ENCODE measurements around the gene PGAM2. TPM values are rescaled to one million over a fixed set of nuclear protein-coding genes. Genes with fewer than 3 reads are reported as not detected.

PGAM2 gene
- polyA plus RNA-seq, 3 donors = 0.13 TPM; not detected in 2

GRCh38 chr7:44095781-44096180 is 30.4 kb upstream of the PGAM2 start:
- Histone ChIP-seq H3K9me3 (replicated peaks in 1 of 2; ENCODE audit: control insufficient read depth in 1 of 2, insufficient read depth in 1 of 2, low read length in 2 of 2) (no peaks in the 10 kb centered on the region), H4K20me1 (ENCODE audit: insufficient read depth, low read length) (no peaks in the 10 kb centered on the region), H3K79me2 (ENCODE audit: insufficient read depth, low read length) (no peaks in the 10 kb centered on the region), H3K9ac (ENCODE audit: insufficient read depth, low read length, poor library complexity, severe bottlenecking) (no peak overlapping the region), H3K4me2 (replicated peaks; ENCODE audit: extremely low read depth, low read length, poor library complexity, severe bottlenecking) (no peak overlapping the region), H3K36me3 (replicated peaks in 1 of 2; ENCODE audit: control insufficient read depth in 1 of 2, insufficient read depth in 2 of 2, low read length in 2 of 2) (no peaks in the 10 kb centered on the region), H2AFZ (ENCODE audit: insufficient read depth, low read depth, low read length, poor library complexity, severe bottlenecking) (no peak overlapping the region), H3K27me3 (ENCODE audit: control insufficient read depth in 2 of 2, insufficient read depth in 2 of 2, low read length in 2 of 2) (no peaks in the 10 kb centered on the region), H3K4me3 (replicated peaks in 1 of 3; ENCODE audit: low read depth in 2 of 3, low read length in 3 of 3) (no peak overlapping the region), H3K27ac (ENCODE audit: low read depth in 1 of 2, low read length in 2 of 2) (no peak overlapping the region), H3K4me1 (ENCODE audit: control insufficient read depth in 1 of 2, insufficient read depth in 2 of 2, low read length in 2 of 2) (no peaks in the 10 kb centered on the region)
- Mint-ChIP-seq H3K9me3 (peaks cover 0 to 6% (median 0%) of the 10 kb centered on the region in 7 donors), H3K4me1 (peaks cover 11% of the 10 kb centered on the region), H3K27ac (no peak overlapping the region), H3K27me3 (ENCODE audit: low read depth in 3 of 3) (peaks cover 2 to 5% (median 3%) of the 10 kb centered on the region in 3 donors), H3K4me3 (no peak overlapping the region), H3K36me3 (no peaks in the 10 kb centered on the region)
- DNase-seq = no peak
- 94% methylated on average over 2 of the region's 3 CpGs for WGBS (ENCODE audit: insufficient coverage)
- intact Hi-C loops (cut with micrococcal nuclease) = no loop called here
- TF ChIP-seq CTCF (IDR thresholded peaks at IDR 0.05) = no peak

GRCh38 chr7:44094883-44095592 is 29.7 kb upstream of the PGAM2 start:
- Histone ChIP-seq H4K20me1 (ENCODE audit: insufficient read depth, low read length) (no peaks in the 10 kb centered on the region), H3K4me3 (replicated peaks in 1 of 3; ENCODE audit: low read depth in 2 of 3, low read length in 3 of 3) (no peak overlapping the region), H3K36me3 (replicated peaks in 1 of 2; ENCODE audit: control insufficient read depth in 1 of 2, insufficient read depth in 2 of 2, low read length in 2 of 2) (no peaks in the 10 kb centered on the region), H3K4me1 (ENCODE audit: control insufficient read depth in 1 of 2, insufficient read depth in 2 of 2, low read length in 2 of 2) (no peaks in the 10 kb centered on the region), H3K79me2 (ENCODE audit: insufficient read depth, low read length) (no peaks in the 10 kb centered on the region), H3K4me2 (replicated peaks; ENCODE audit: extremely low read depth, low read length, poor library complexity, severe bottlenecking) (no peak overlapping the region), H3K9me3 (replicated peaks in 1 of 2; ENCODE audit: control insufficient read depth in 1 of 2, insufficient read depth in 1 of 2, low read length in 2 of 2) (no peaks in the 10 kb centered on the region), H3K27ac (ENCODE audit: low read depth in 1 of 2, low read length in 2 of 2) (no peak overlapping the region), H3K27me3 (ENCODE audit: control insufficient read depth in 2 of 2, insufficient read depth in 2 of 2, low read length in 2 of 2) (no peaks in the 10 kb centered on the region), H3K9ac (ENCODE audit: insufficient read depth, low read length, poor library complexity, severe bottlenecking) (no peak overlapping the region), H2AFZ (ENCODE audit: insufficient read depth, low read depth, low read length, poor library complexity, severe bottlenecking) (peak overlapping the region; percentile 17)
- Mint-ChIP-seq H3K27ac (no peak overlapping the region), H3K36me3 (no peaks in the 10 kb centered on the region), H3K4me1 (peaks cover 11% of the 10 kb centered on the region), H3K9me3 (peaks cover 0 to 6% (median 0%) of the 10 kb centered on the region in 7 donors), H3K4me3 (no peak overlapping the region), H3K27me3 (ENCODE audit: low read depth in 3 of 3) (peaks cover 0 to 6% (median 5%) of the 10 kb centered on the region in 3 donors)
- TF ChIP-seq CTCF (IDR thresholded peaks at IDR 0.05) = no peak
- intact Hi-C loops (cut with micrococcal nuclease) = no loop called here
- no peak for DNase-seq
- WGBS (ENCODE audit: insufficient coverage) = 94% methylated on average over 2 of the region's 2 CpGs
